Cardiac fibroblast (primary cell): Measurements from ENCODE around the gene MSI2.
A peak's percentile ranks its signal among the peaks of the same experiment; 100 is the strongest.

Source experiments
- DNase-seq, 2 donors: peaks; one replicate each; pipeline versions ENCODE4 v3.0.0 to v3.0.0-alpha.2; 2010; ENCODE audit warnings: low read depth in 2 of 2
- H3K4me3 ChIP-seq, 2 donors: replicated peaks in 1 of 2; 1 replicate in 1 of 2; 2 replicates in 1 of 2; pipeline ENCODE4 v1.5.1; 2011; ENCODE audit warnings: low read depth in 2 of 2, low read length in 2 of 2, mild to moderate bottlenecking in 2 of 2, moderate library complexity in 1 of 2
- CTCF ChIP-seq: IDR thresholded peaks from one replicate; pipeline ENCODE4 v1.5.1; 2011; ENCODE audit warnings: low read depth, mild to moderate bottlenecking, low read length, inconsistent platforms

Gene MSI2

GRCh38 chr17:57539529-57540301 is 283.4 kb downstream of the MSI2 start:
- TF ChIP-seq CTCF = no peak
- DNase-seq = no peak
- H3K4me3 ChIP-seq = no peak overlapping the region

GRCh38 chr17:57540596-57540995 is 284.3 kb downstream of the MSI2 start:
- no peak for DNase-seq
- no peak for TF ChIP-seq CTCF
- H3K4me3 ChIP-seq = no peak overlapping the region

GRCh38 chr17:57541049-57541448 is 284.7 kb downstream of the MSI2 start:
- DNase-seq = no peak
- no peak for TF ChIP-seq CTCF
- H3K4me3 ChIP-seq = no peak overlapping the region

GRCh38 chr17:57541472-57542394 is 285.4 kb downstream of the MSI2 start:
- no peak overlapping the region for H3K4me3 ChIP-seq
- TF ChIP-seq CTCF = no peak
- peak; percentile 85 to 91 for DNase-seq

GRCh38 chr17:57542510-57542909 is 286.2 kb downstream of the MSI2 start:
- no peak overlapping the region for H3K4me3 ChIP-seq
- no peak for TF ChIP-seq CTCF
- DNase-seq = no peak

GRCh38 chr17:57543230-57543629 is 286.9 kb downstream of the MSI2 start:
- H3K4me3 ChIP-seq = no peak overlapping the region
- no peak for TF ChIP-seq CTCF
- no peak for DNase-seq
